Gastroesophageal sphincter (tissue), 3 donors: ENCODE data around the gene COX14.
A peak's percentile ranks its signal among the peaks of the same experiment; 100 is the strongest.

ENCODE experiments used
- CTCF ChIP-seq, 4 experiments: fragments of 200-600 bp in 2 of 4; fragments of 450-650 bp in 2 of 4; sonication (generic) in 1 of 4; IDR thresholded peaks; one replicate each; pipeline ENCODE4 v1.5.1; 2017 to 2019; ENCODE audit warnings: antibody characterized with exemption in 4 of 4, mild to moderate bottlenecking in 2 of 4, moderate library complexity in 2 of 4
- POLR2A ChIP-seq, 2 donors: fragments of 450-650 bp; IDR thresholded peaks; one replicate each; pipeline ENCODE4 v1.6.1; 2017; ENCODE audit warnings: antibody characterized with exemption in 2 of 2, mild to moderate bottlenecking in 2 of 2, moderate library complexity in 1 of 2
- POLR2AphosphoS5 ChIP-seq: sonication (generic); formaldehyde crosslinking; IDR thresholded peaks from one replicate; pipeline ENCODE4 v1.6.1; 2017; ENCODE audit warnings: antibody characterized with exemption

- TF ChIP-seq CTCF (IDR thresholded peaks at IDR 0.05) (peak; percentile 59 to 81 (median 69)), POLR2A (IDR thresholded peaks at IDR 0.05) (no peak), POLR2AphosphoS5 (no peak)
Observed at GRCh38 chr12:50088577-50089335, 23.3 kb upstream of the COX14 start.
